HG02623 (cell line): ENCODE measurements around the gene NFIX.

Experiments
- ATAC-seq: cut with Tn5 transposase; IDR thresholded peaks from one replicate; pipeline ENCODE4 v1.9.1; 2021; ENCODE audit warnings: moderate library complexity; ENCODE audit not compliant: unreplicated experiment

NFIX gene

DNA sequence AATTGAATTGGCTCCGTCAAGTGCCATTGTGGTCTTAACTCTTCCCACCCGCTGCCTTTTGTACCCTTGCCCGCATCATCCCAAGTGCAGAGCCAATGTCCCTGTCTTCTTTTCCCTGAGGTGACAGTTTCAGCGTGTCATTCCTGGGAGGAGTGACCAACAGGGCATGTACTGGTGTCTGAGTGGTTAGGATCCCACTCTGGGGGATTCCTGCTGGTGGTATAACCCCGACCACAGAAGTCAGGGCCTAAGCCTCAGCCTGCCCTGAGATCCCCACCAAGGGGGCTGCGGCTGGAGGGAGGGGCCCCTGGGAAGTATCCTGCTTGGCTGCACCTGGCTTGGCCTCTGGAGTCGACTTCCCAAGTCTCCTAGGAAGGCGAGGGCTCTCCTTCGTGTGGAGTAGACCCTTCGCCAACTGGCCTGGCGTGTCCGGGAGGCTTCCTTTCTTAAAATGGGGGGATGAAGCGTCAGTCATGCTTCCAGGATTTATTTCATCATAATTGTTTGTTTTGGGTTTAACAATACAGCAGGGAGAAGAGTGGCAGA lies 40.6 kb downstream of the NFIX start:
- no peak for ATAC-seq

GRCh38 chr19:13036366-13036976 lies 41.2 kb downstream of the NFIX start:
- no peak for ATAC-seq

DNA sequence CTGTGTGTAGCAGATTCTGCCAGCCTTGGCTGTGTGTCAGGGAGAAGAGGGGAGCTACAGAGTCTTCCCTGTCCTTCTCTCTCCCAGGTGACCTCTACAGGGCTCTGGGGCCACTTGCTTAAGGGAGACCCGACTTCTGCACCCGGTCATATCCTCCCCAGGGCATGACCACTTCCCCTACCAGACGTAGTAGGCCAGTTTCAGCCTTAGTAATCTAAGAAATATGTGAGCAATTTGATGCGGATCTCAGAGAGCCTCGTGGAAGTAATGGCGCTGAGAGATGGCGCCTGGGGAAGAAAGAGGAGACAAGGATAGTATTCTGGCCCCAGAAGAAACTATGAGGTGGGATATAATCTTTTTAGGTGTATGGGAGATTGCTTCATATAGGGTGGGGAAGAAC lies 41.9 kb downstream of the NFIX start:
- no peak for ATAC-seq

- ATAC-seq = no peak
Measured at GRCh38 chr19:13037731-13038130, 42.5 kb downstream of the NFIX start.

- ATAC-seq = no peak
Measured at GRCh38 chr19:13038306-13039210, 43.3 kb downstream of the NFIX start.

DNA sequence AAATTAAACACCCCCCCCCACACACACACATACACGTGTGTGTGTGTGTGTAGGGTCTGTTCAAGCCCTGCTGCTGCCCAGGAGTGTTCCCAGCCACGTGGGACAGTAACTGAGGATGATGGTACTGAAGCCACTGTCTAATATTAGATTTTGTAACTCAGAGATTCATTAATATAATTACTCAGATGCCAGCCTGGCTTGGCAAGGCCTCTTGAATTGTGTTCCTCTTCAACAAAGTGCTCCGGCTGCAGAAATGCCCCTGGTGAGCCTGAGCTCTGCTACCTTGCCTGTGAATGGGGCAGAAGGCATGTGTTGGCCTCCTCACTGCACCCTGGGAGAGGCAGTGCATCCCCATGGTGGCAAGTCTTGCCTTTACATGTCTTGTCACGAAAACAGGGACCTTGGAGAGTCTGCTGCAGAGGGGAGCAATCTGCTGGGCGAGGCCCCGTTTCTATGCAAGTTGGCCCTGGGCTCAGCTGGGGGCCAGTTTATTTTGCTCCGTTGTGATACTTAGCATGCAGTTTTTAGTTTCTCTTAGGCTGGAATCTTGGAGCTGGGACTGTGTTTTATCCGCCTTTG lies 44.0 kb downstream of the NFIX start:
- ATAC-seq = no peak

- no peak for ATAC-seq
Measured at GRCh38 chr19:13040232-13040947, 45.1 kb downstream of the NFIX start.

GRCh38 chr19:13040948-13041292 lies 45.6 kb downstream of the NFIX start:
- ATAC-seq = no peak

DNA sequence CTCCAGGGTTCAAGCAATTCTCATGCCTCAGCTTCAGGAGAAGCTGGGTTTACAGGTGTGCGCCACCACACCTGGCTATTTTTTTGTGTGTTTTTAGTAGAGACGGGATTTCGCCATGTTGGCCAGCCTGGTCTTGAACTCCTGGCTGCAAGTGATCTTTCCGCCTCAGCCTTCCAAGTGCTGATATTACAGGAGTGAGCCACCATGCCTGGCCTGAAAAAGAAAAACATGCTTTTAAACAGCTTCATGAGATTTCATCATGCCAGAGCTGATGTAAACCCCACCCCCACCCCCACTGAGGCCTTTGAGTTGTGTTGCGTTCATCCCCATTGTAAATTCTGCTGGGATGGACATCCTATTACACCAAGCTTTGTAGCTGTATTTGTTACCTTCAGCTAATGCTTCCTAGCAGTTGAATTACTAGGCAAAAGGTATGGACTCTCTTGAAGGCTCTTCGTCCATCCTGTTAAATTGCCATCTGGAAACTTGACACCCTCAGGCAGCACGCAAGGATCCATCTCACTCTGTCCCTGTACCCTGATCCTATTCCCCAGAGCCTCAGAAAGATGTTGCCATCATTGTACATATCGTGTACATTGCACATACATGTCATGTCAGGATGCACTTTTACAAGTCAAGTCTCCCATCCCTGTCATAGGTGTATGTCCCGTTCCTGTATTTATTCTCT lies 47.3 kb downstream of the NFIX start:
- no peak for ATAC-seq

GRCh38 chr19:13043285-13043684 lies 48.0 kb downstream of the NFIX start:
- no peak for ATAC-seq

GRCh38 chr19:13044231-13044836 lies 49.1 kb downstream of the NFIX start:
- ATAC-seq = no peak

DNA sequence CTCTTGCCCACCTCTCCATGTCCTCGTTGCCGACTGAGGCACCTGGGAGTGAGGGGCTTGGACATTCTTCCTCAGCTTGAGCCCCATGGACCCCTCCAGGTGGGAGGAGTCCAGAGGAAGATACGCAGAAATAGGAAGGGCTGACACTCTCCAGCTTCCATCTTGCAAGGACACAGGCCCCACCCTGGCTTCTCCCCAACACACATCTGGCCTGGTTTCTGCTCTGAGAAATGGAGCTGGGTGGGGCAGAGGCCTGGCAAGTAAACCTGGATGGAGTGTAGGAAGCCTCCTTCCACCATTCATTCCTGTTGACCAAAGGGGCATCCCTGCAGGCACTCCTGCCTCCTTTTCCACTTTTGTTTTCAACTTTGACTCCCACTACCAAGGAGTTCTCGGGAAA lies 50.5 kb downstream of the NFIX start:
- no peak for ATAC-seq

DNA sequence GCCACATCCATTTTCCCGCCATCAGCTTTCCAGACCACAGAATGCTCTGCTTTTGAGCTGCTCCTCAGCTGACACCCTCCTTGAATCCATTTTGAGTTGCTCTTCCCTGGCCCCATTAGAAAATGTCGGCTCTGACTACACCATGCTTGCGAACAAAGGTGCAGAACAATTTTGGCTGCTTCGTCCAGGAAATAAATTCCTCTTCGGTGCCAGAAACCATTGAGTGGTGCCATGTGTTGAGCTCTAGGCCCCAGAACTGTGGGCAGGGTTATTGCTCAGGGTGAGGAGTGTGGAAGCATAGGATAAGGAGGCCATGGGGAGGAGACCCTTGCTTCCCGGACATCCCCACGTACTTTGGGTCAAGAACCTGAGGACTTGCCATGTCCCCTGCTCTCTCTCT lies 52.1 kb downstream of the NFIX start:
- ATAC-seq = no peak

DNA sequence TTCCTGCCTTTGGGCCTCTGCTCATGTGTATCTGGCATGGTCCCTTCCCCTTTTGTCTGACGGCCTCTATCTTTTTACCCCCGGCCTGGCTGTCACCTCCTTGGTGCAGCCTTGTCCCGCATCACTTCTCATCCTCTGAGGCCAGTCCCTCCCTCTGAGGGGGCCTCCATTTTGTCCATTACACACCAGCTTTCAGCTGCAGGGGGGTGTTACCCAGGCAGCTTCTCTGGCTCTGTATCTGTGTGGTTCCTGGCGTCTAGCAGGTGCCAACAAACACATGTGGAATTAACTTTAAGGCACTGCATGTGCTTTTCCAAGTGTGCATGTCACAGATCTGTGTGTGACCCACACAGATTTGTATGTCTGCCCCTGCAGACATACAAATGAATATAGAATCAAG lies 55.0 kb downstream of the NFIX start:
- no peak for ATAC-seq

DNA sequence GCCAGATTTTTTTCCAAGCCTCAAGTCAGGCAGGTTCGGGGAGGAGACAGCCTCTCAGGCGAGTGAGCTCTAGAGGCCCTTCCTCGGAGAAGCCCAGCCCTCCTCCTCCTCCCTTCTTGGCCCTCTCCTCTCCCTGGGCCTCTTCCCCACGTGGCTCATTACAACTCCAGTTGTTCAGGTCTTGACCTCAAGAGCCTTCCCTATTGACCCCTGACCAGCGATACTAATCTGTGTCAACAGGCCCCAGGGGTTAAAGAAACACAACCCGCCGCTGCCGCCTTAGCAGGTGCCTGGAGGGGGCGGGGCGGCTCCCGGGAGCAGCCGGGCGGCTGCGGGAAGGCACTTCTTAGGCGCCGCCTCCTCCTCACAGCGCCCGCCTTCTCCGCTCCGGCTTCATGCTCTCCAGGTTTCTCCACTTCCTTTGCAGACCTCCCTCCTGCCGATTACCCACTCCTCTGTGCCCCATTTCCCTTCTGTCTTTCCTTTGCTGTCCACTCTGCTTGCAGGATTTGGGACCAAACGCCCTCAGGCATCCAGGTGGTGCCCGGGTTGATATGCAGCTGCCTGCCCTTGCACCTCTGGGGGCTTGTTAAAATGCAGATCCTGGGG lies 56.4 kb downstream of the NFIX start:
- no peak for ATAC-seq

GRCh38 chr19:13052447-13053175 lies 57.3 kb downstream of the NFIX start:
- ATAC-seq = no peak

- no peak for ATAC-seq
Measured at GRCh38 chr19:13053238-13053637, 58.0 kb downstream of the NFIX start.

GRCh38 chr19:13053761-13054625 lies 58.7 kb downstream of the NFIX start:
- no peak for ATAC-seq
